ENCODE results near the gene DHX30. TPM values are rescaled to one million over a fixed set of nuclear protein-coding genes. Genes with fewer than 3 reads are reported as not detected.

Gene DHX30
- total and polyA plus RNA-seq, 2 of the 8 experiments (the other 6 are each of a cell fraction or from before 2014, with no cell fraction given): 82.4 to 97.9 TPM

DNA sequence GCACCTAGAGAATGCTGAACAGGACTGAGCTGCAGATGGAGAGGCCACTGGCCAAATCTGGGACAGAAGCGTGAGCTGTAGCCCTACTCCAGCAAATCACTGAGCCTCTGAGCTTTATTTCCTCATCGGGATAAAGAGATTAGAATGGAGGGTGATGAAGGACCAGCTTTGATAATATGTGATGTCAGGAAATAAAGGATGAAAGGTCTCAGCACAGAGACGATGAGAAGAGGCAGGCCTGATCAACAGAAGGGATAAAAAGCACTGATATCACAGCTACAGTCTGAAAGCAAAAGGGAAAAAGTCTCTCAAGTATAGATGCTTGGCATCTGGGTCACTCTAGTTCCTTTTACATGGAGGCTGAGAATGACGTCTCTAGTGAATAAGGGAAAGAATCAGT, 70.0 kb downstream of the DHX30 start (continued):
- TF ChIP-seq, protein P1, sequence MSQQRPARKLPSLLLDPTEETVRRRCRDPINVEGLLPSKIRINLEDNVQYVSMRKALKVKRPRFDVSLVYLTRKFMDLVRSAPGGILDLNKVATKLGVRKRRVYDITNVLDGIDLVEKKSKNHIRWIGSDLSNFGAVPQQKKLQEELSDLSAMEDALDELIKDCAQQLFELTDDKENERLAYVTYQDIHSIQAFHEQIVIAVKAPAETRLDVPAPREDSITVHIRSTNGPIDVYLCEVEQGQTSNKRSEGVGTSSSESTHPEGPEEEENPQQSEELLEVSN (IDR thresholded peaks at IDR 0.05): no peak
- no peak for TF ChIP-seq BACH1 (IDR thresholded peaks at IDR 0.05; ENCODE audit: low read length)
- TF ChIP-seq CTBP2 (IDR thresholded peaks at IDR 0.05; ENCODE audit: borderline replicate concordance, insufficient read depth, insufficient read length, low read length): no peak
- no peak for TF ChIP-seq EGR1 (IDR thresholded peaks at IDR 0.05; ENCODE audit: borderline replicate concordance, low read depth, low read length)
